Astrocyte of the cerebellum (primary cell): ENCODE measurements around the gene SLC6A2.

Source experiments
- DNase-seq: peaks from one replicate; pipeline ENCODE4 v3.0.0-alpha.2; 2011; ENCODE audit warnings: low read depth
- H3K4me3 ChIP-seq: 2 replicates; pipeline ENCODE4 v1.5.1; 2011; ENCODE audit warnings: mild to moderate bottlenecking, low read depth, low read length, moderate library complexity
- CTCF ChIP-seq: IDR thresholded peaks from 2 replicates; pipeline ENCODE4 v1.5.1; 2012; ENCODE audit warnings: low read length, low read depth, moderate library complexity, mild to moderate bottlenecking; ENCODE audit errors: missing control alignments
- in situ Hi-C: cut with HindIII; loops from 2 replicates; pipeline ENCODE4 v1.10.0; 2017; ENCODE audit warnings: low sequenced_read_pairs

The SLC6A2 gene

GRCh38 chr16:55632259-55632658, 23.5 kb upstream of the SLC6A2 start:
- DNase-seq = no peak
- in situ Hi-C loops = no loop called here
- no peak for TF ChIP-seq CTCF
- H3K4me3 ChIP-seq = no peak overlapping the region

GRCh38 chr16:55634193-55634592, 21.6 kb upstream of the SLC6A2 start:
- DNase-seq = no peak
- in situ Hi-C loops = no loop called here
- TF ChIP-seq CTCF = no peak
- no peak overlapping the region for H3K4me3 ChIP-seq

- in situ Hi-C loops = no loop called here
- no peak for DNase-seq
- TF ChIP-seq CTCF = no peak
- no peak overlapping the region for H3K4me3 ChIP-seq
These were observed 17.5 kb upstream of the SLC6A2 start for GRCh38 chr16:55638256-55638655.

- in situ Hi-C loops = no loop called here
- TF ChIP-seq CTCF = no peak
- no peak for DNase-seq
- no peak overlapping the region for H3K4me3 ChIP-seq
These were observed 15.0 kb upstream of the SLC6A2 start for GRCh38 chr16:55640701-55641327.

GRCh38 chr16:55641430-55642056, 14.2 kb upstream of the SLC6A2 start:
- no peak for TF ChIP-seq CTCF
- in situ Hi-C loops = no loop called here
- no peak overlapping the region for H3K4me3 ChIP-seq
- no peak for DNase-seq

- no peak for TF ChIP-seq CTCF
- no peak for DNase-seq
- in situ Hi-C loops = no loop called here
- no peak overlapping the region for H3K4me3 ChIP-seq
These were observed 13.2 kb upstream of the SLC6A2 start for GRCh38 chr16:55642611-55643010.
